Stimulated activated CD4-positive, alpha-beta T cell treated with anti-CD3 and anti-CD28 coated beads, Interleukin-12 subunit alpha, Interleukin-12 subunit beta, amount 100 ng/mL, for 4 hours (primary cell): ENCODE measurements around the gene PIGX.
A peak's percentile ranks its signal among the peaks of the same experiment; 100 is the strongest.
"Not testable (repeated sequence)": the region's sequence is repeated elsewhere in the genome, so short reads cannot be mapped to it uniquely, and the experiment has no call there.

Source experiments
- DNase-seq: peaks from one replicate; pipeline ENCODE4 v3.0.0-alpha.2; 2020

Gene PIGX

DNA sequence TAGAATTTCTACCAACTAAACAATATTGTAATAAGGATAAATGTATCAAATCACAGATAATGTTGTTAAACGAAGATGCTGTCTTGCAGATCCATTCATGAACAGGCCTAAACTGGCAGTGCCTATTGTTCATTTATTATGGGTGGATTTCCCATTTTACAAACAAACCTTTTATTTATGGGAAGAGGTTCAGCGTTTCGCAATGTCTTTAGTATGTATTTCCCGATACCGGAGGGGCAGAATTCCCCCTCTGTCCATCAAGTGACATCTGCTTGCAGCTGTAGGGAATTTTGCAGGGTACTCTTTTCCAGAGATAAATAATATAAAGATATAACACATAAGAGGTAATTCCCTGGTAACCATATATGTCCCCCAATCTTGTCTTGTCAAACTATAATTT is 5.8 kb upstream of the PIGX start:
- no peak for DNase-seq

- no peak for DNase-seq
Observed at GRCh38 chr3:196706731-196707130, 5.4 kb upstream of the PIGX start.

- DNase-seq, result no peak
Observed at GRCh38 chr3:196707566-196707965, 4.6 kb upstream of the PIGX start.

GRCh38 chr3:196708467-196708866 is 3.7 kb upstream of the PIGX start:
- no peak for DNase-seq

DNA sequence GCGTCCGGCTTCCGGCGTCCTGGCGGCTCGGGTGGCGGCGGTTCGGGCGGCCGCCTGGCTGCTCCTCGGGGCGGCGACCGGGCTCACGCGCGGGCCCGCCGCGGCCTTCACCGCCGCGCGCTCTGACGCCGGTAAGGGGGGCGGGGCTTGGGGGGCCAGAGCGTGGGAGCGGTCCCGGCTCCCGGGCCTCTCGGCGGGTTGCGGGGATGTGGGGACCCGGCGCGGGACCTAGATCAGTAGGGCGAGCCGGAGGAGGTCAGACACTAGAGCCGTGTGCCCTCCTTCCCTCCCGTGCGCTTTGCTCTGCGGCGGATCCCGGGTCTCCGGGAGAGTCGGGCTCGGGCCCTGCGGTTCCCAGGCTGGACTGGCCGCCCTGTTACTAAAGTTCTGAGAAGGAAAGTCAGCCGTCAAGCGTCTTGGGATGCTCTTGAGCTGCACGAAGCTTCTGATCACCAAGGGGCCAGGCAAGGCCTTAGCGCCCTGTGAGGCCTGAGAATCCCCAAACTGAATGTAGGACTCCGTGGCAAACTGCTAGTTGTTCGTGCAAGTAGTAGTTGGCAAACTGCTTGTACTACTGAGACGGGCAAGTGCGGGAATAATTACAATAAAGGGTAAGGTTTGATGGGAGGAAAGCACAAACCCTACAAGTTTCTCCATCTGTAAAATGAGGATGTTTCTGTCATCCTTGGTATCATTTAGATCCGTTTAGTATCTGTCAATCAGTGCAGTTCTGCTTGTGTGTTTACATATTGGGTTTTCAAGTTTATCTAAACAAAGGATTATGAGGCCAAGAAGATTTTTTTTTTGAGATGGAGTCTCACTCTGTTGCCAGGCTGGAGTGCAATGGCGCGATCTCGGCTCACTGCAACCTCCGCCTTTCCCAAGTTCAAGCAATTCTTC is 587 bp downstream of the PIGX start:
- peak; percentile 70 for DNase-seq

GRCh38 chr3:196717162-196717561 is 5.0 kb downstream of the PIGX start:
- DNase-seq, result not testable (repeated sequence)

DNA sequence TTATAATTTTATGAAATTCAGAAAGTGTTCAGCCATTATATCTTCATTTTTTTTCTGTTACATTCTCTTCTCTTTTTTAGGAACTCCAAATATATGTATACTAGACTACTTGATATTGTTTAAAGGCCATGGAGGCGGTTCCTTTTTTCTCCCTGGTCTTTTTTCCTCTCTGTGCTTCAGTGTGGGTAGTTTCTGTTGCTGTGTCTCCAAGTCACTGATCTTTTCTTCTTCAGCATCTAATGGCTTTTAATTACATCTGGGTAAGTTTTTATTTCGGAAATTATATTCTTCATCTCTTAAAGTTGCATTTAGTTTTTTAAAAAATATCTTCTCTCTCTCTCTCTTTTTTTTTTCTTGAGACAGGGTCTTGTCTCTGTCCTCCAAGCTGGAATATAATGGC is 8.9 kb downstream of the PIGX start:
- no peak for DNase-seq

GRCh38 chr3:196726788-196727675 is 14.9 kb downstream of the PIGX start:
- DNase-seq, result no peak

GRCh38 chr3:196735751-196736150 is 23.6 kb downstream of the PIGX start:
- DNase-seq, result no peak

DNA sequence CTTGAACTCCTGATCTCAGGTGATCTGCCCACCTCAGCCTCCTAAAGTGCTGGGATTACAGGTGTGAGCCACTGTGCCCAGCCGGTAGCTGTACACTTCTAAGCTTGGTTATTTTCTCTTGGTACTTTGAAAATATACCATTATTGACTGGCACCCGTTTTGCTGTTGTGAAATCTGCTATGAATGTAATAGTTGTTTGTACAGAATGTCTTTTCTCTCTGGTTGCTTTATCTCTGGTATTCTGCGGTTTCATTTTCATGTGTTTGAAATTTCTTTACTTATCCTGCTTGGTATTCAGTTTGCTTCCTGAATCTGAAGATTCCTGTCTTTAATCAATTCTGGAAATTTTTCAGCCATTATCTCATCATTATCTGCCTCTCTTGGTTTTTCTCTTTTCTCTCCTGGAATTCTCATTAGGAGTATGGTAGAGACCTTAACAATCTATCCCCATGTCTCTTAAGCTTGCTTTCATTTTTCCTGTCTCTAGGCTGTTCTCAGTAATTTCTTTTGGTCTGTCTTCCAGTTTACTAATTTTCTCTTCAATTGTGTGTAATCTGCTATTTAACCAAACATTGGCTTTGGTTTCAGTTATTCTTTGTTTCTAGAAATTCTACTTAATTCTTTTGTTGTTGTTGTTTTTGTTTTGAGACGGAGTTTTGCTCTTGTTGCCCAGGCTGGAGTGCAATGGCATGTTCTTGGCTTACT is 24.6 kb downstream of the PIGX start:
- DNase-seq, result no peak

- no peak for DNase-seq
Observed at GRCh38 chr3:196737655-196738054, 25.5 kb downstream of the PIGX start.

- peak; percentile 91 for DNase-seq
Observed at GRCh38 chr3:196739671-196740480, 27.7 kb downstream of the PIGX start, which contains the start of gene PAK2. Gene PAK2, plus strand, starts transcription at chr3:196739857. Its CDS starts 42,790 bp downstream, at chr3:196782647.

DNA sequence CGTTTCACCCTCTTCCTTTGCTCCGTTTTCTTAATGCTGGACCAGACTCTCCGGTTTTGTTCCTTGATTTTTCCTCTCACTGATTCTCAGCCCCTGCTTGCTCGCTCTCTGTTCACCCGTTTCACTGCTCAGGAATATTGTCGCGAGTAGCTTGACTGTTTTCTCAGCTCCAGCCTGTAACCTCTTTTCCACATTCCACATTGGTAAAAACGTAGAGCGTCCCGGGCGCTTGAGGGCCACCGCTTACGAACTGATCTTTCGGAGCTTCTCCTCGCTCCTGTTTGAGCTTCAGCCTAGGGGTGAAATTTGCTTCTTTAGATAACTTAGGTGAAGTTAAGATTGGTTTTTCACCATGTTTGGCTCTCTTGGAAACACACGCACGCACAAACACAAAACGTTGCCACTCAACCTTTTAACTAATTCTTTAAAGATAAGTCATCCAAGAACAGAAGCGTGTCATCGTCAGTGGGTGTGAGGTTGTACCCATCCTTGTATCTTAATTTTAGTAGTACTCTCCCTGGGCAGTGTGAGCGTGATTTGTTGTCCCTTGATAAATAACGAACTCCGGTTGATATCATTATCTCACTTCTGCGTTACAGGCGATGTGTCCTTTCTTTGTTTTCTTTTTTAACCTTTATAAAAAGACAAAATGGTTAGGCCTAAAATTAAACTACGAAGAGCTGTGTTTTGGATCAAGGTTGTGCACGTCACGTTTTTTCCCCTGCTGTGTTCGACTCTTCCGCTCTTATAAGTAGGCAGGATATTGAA is 28.5 kb downstream of the PIGX start:
- DNase-seq, result peak; percentile 10

DNA sequence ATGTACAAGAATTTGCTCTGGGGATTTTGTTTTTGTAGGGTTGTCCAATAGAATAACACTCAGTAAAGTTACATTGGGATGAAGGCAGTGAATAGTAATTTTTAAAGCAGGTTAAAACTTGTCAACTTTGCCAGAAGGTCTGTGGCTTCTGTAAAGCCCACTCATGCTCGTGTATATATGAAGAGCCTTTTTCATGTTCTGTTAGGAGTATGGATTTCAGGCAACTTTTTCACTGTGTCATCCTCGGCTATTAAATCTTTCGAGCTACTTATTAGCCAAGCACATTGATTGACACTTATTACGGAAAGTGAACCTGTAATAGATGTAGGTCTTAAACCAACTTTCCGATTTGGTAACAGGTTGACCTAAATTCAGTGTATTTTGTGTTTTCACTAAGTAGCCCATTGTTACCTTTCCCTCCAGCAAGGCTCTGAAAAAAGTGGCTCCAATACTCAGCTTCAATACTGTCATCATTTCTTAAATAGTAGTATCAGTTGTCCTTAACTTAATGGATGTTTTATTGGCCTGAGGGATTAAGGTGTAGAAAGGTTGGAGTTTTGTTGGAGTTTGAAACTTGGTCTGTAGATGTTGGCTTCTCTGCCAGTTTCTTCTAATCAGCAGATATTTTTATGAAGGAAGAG is 29.2 kb downstream of the PIGX start:
- no peak for DNase-seq

DNA sequence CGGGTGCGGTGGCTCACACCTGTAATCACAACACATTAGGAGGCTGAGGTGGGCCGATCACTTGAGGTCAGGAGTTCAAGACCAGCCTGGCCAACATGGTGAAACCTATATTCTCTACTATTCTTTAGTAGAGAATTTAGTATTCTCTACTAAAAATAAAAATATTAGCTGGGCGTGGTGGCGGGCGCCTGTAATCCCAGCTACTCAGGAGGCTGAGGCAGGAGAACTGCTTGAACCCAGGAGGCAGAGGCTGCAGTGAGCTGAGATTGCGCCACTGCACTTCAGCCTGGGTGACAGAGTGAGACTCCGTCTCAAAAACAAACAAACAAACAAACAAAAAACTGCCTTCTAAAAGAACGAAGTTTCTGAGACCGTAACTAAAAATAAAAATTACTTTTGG is 31.4 kb downstream of the PIGX start:
- not testable (repeated sequence) for DNase-seq

- DNase-seq, result no peak
Observed at GRCh38 chr3:196749125-196749524, 36.9 kb downstream of the PIGX start.

DNA sequence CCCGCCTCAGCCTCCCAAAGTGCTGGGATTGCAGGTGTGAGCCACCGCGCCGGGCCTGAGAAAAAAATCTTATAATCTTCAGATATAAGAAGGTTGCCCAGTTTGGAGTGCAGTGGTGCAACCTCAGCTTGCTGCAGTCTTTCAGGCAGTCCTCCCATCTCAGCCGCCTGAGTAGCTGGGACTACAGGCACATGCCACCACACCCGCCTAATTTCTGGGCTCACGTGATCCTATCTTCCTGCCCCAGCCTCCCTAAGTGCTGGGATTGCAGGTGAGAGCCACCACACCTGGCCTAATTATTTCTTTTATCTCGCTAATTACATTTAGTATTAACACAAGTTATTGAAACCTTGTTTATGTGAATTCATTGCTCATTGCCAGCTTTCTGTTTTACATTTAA is 41.0 kb downstream of the PIGX start:
- no peak for DNase-seq

GRCh38 chr3:196754091-196754981 is 42.2 kb downstream of the PIGX start:
- DNase-seq, result no peak

DNA sequence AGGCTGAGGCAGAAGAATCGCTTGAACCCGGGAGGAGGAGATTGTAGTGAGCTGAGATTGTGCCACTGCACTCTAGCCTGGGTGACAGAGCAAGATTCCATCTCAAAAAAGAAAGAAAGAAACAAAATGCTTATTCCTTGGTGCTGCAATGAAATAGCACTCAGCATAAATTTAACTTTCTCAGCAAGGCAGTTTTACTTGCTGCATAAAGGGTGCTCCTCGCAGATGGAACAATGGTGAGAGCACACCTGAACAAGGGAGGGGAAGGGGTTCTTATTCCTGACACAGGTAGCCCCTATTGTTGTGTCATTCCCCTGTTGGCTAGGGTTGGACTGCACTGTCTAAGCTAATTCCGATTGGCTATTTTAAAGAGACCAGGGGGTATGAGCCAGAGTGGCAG is 44.6 kb downstream of the PIGX start:
- no peak for DNase-seq
